SK-N-SH (cell line): ENCODE results near the gene PODXL. TPM values are rescaled to one million over a fixed set of nuclear protein-coding genes. Genes with fewer than 3 reads are reported as not detected.

Experiments used
- CTCF ChIA-PET: fragments of 300-600, 350-600 bp; formaldehyde crosslinking; extraction: SDS; loops from one replicate; lab custom pipeline; 2021; lab: Yijun Ruan, JAX
- POLR2A ChIA-PET: fragments of 350-600 bp; sonication (Branson Sonifier 250); formaldehyde crosslinking; extraction: SDS; loops from one replicate; lab custom pipeline; 2020; ENCODE audit warnings: antibody characterized with exemption, inconsistent platforms; lab: Yijun Ruan, JAX
- DNase-seq: peaks from one replicate; pipeline ENCODE4 v3.0.0; 2012
- H2AFZ ChIP-seq: fragments of 200-600 bp; sonication (generic); 2 replicates; pipeline ENCODE4 v1.8.1; 2016; ENCODE audit warnings: antibody characterized with exemption, mild to moderate bottlenecking, low read depth
- H3F3A ChIP-seq: fragments of 200-600 bp; sonication (generic); replicated peaks from 2 replicates; pipeline ENCODE3; 2016; ENCODE audit warnings: antibody characterized with exemption, mild to moderate bottlenecking; ENCODE audit not compliant: insufficient read depth
- H3K27ac ChIP-seq, 2 experiments: fragments of 200-500 bp in 1 of 2; fragments of 200-600 bp in 1 of 2; sonication (Bioruptor generic) in 1 of 2; sonication (generic), shearing (Covaris generic) in 1 of 2; 2 replicates each; pipeline versions ENCODE4 v1.5.1 to v1.6.1; 2014 to 2016; ENCODE audit warnings: low read depth in 2 of 2, inconsistent platforms in 1 of 2, low read length in 1 of 2, mild to moderate bottlenecking in 1 of 2, mixed read lengths in 1 of 2
- H3K27me3 ChIP-seq: fragments of 200-600 bp; sonication (generic), shearing (Covaris generic); 2 replicates; pipeline ENCODE4 v1.6.1; 2016; ENCODE audit warnings: mixed run types; ENCODE audit not compliant: insufficient read depth
- H3K36me3 ChIP-seq, 2 experiments: fragments of 200-500 bp in 1 of 2; fragments of 200-600 bp in 1 of 2; sonication (Bioruptor generic) in 1 of 2; sonication (generic) in 1 of 2; replicated peaks in 1 of 2; 2 replicates each; pipeline versions ENCODE3 to v1.5.1; 2014 to 2016; ENCODE audit warnings: low read length in 1 of 2, mild to moderate bottlenecking in 1 of 2; ENCODE audit not compliant: insufficient read depth in 2 of 2, control insufficient read depth in 1 of 2
- H3K4me1 ChIP-seq, 2 experiments: fragments of 200-500 bp in 1 of 2; fragments of 200-600 bp in 1 of 2; sonication (Bioruptor generic) in 1 of 2; sonication (generic), shearing (Covaris generic) in 1 of 2; 2 replicates each; pipeline versions ENCODE4 v1.5.1 to v1.6.1; 2014 to 2016; ENCODE audit warnings: low read depth in 1 of 2, low read length in 1 of 2, mixed run types in 1 of 2; ENCODE audit not compliant: insufficient read depth in 2 of 2, control insufficient read depth in 1 of 2
- H3K4me2 ChIP-seq: fragments of 200-600 bp; sonication (generic), shearing (Covaris generic); 2 replicates; pipeline ENCODE4 v1.6.1; 2017; ENCODE audit warnings: mixed run types
- H3K4me3 ChIP-seq, 2 experiments: fragments of 200-500 bp in 1 of 2; fragments of 200-600 bp in 1 of 2; sonication (Bioruptor generic) in 1 of 2; sonication (generic), shearing (Covaris generic) in 1 of 2; 2 replicates each; pipeline versions ENCODE4 v1.5.1 to v1.8.1; 2014 to 2016; ENCODE audit warnings: low read depth in 2 of 2, inconsistent platforms in 1 of 2, low read length in 1 of 2, mild to moderate bottlenecking in 1 of 2, mixed read lengths in 1 of 2, moderate library complexity in 1 of 2
- H3K79me2 ChIP-seq: fragments of 200-600 bp; sonication (generic); 2 replicates; pipeline ENCODE4 v1.8.1; 2017; ENCODE audit warnings: mild to moderate bottlenecking; ENCODE audit not compliant: insufficient read depth
- H3K9ac ChIP-seq: fragments of 200-600 bp; sonication (generic); 2 replicates; pipeline ENCODE4 v1.6.1; 2017; ENCODE audit warnings: mixed run types
- H3K9me2 ChIP-seq: fragments of 200-600 bp; sonication (generic); 2 replicates; pipeline ENCODE4 v1.6.1; 2017; ENCODE audit warnings: mixed run types
- H3K9me3 ChIP-seq: fragments of 200-600 bp; sonication (generic); 2 replicates; pipeline ENCODE4 v1.6.1; 2017; ENCODE audit warnings: mixed run types, mild to moderate bottlenecking, moderate library complexity
- H4K20me1 ChIP-seq: fragments of 200-600 bp; sonication (generic); 2 replicates; pipeline ENCODE4 v1.6.1; 2017; ENCODE audit warnings: mild to moderate bottlenecking, mixed run types; ENCODE audit not compliant: insufficient read depth
- EZH2phosphoT487 ChIP-seq: fragments of 200-600 bp; sonication (generic); IDR thresholded peaks from 2 replicates; pipeline ENCODE4 v1.6.1; 2017; ENCODE audit warnings: low read depth, mixed run types, mild to moderate bottlenecking, antibody characterized with exemption, moderate library complexity, borderline replicate concordance
- FOSL2 ChIP-seq: IDR thresholded peaks from 2 replicates; pipeline ENCODE4 v1.4.0; 2012; ENCODE audit warnings: low read depth, mild to moderate bottlenecking, moderate library complexity, borderline replicate concordance
- FOXJ3 ChIP-seq: sonication (generic); formaldehyde crosslinking; IDR thresholded peaks from 2 replicates; pipeline ENCODE4 v1.5.1; 2020; ENCODE audit warnings: mild to moderate bottlenecking, missing genetic modification reagents
- FOXM1 ChIP-seq: IDR thresholded peaks from 2 replicates; pipeline ENCODE4 v1.4.0; 2012; ENCODE audit warnings: low read depth, mild to moderate bottlenecking
- GATA2 ChIP-seq: sonication (generic); formaldehyde crosslinking; IDR thresholded peaks from 2 replicates; pipeline ENCODE4 v1.5.0; 2020; ENCODE audit warnings: mild to moderate bottlenecking, missing genetic modification reagents
- JUND ChIP-seq: IDR thresholded peaks from 2 replicates; pipeline ENCODE4 v1.4.0; 2012
- MEF2A ChIP-seq: IDR thresholded peaks from 2 replicates; pipeline ENCODE4 v1.4.0; 2012; ENCODE audit warnings: low read depth, borderline replicate concordance
- RFX5 ChIP-seq: IDR thresholded peaks from 2 replicates; pipeline ENCODE4 v1.6.1; 2012; ENCODE audit warnings: mild to moderate bottlenecking, improper control_type of control experiment, low read length
- RXRA ChIP-seq: IDR thresholded peaks from 2 replicates; pipeline ENCODE4 v1.4.0; 2012; ENCODE audit warnings: low read depth, mild to moderate bottlenecking, borderline replicate concordance
- SIN3A ChIP-seq: IDR thresholded peaks from 2 replicates; pipeline ENCODE4 v1.6.1; 2012; ENCODE audit warnings: low read depth, mild to moderate bottlenecking, low read length, moderate library complexity, borderline replicate concordance
- TEAD4 ChIP-seq: IDR thresholded peaks from 2 replicates; pipeline ENCODE4 v1.4.0; 2012; ENCODE audit warnings: mild to moderate bottlenecking, borderline replicate concordance; ENCODE audit not compliant: insufficient read depth
- WGBS: methylation state at CpG from one replicate; pipeline ENCODE4 v1.1.6; 2017; ENCODE audit warnings: low lambda C conversion rate; 5-methylcytosine and 5-hydroxymethylcytosine counted together
- polyA plus RNA-seq, 3 experiments: library from polyadenylated mRNA; depleted of rRNA; stranded (reverse); fragments of >200 nt; gene quantifications; 2 replicates each; pipeline ENCODE4 v1.2.3, GENCODE V29; 2012
- TF ChIP-seq, protein P1 (sequence below): IDR thresholded peaks from 2 replicates; pipeline ENCODE4 v1.4.0; 2012; ENCODE audit warnings: low read depth, borderline replicate concordance
- TF ChIP-seq, protein P2 (sequence below): IDR thresholded peaks from 2 replicates; pipeline ENCODE4; 2012
- TF ChIP-seq, protein P3 (sequence below): IDR thresholded peaks from 2 replicates; pipeline ENCODE4 v1.4.0; 2012; ENCODE audit warnings: low read depth, borderline replicate concordance
- TF ChIP-seq, protein P4 (sequence below): fragments of 150-350 bp; IDR thresholded peaks from 2 replicates; pipeline ENCODE4 v1.6.1; 2017; ENCODE audit warnings: antibody characterized with exemption, low read length, low read depth, borderline replicate concordance
- TF ChIP-seq, protein P5 (sequence below): IDR thresholded peaks from 2 replicates; pipeline ENCODE4 v1.4.0; 2012; ENCODE audit warnings: low read depth

The PODXL gene
- polyA plus RNA-seq, 1 of the 3 experiments (the other 2 are of a cell fraction): 76.1 TPM

DNA sequence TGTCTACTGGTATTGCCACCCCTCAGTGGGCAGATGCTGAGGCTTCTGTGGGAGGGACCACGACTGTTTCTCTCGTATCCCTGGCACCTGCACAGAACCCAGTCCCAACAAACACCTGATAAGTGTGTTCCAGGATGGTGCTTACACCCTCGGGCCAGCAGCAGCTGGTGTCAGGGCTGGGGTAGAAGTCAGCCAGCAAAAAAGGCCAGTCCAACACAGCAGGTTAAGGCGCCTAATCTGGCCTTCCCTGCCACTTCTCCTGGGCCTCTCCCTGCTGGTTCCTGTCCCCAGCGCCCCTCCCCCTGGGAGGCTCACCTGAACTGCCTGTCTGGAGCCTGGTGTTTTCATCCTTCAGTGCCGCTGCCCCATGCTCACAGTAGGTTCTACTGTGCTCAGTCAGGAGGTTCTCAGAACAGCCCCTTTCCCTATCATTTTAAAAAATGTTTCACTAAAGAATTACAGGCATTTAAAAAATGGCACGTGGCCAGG is 20.0 kb downstream of the PODXL start:
- H3K27ac ChIP-seq: no peak overlapping the region
- H3F3A ChIP-seq: peaks cover 35% of the 10 kb centered on the region
- H4K20me1 ChIP-seq: peaks cover 91% of the 10 kb centered on the region
- CTCF ChIA-PET: interaction anchor here (0.7 to 7.9 kb wide), 6 partner anchors 9 to 153 kb away, joined by 3 to 50 read pairs (median 3); no protein-coding TSS in a partner anchor
- H3K9me3 ChIP-seq: no peaks in the 10 kb centered on the region
- WGBS: 79% methylated on average over 7 of the region's 7 CpGs
- no peak overlapping the region for H3K9ac ChIP-seq
- TF ChIP-seq RXRA: no peak
- TF ChIP-seq JUND: no peak
- no peak for TF ChIP-seq EZH2phosphoT487
- TF ChIP-seq FOSL2: no peak
- TF ChIP-seq, protein P1, sequence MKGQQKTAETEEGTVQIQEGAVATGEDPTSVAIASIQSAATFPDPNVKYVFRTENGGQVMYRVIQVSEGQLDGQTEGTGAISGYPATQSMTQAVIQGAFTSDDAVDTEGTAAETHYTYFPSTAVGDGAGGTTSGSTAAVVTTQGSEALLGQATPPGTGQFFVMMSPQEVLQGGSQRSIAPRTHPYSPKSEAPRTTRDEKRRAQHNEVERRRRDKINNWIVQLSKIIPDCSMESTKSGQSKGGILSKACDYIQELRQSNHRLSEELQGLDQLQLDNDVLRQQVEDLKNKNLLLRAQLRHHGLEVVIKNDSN: no peak
- TF ChIP-seq FOXJ3 (CRISPR knock-in tag): no peak
- TF ChIP-seq, protein P2, sequence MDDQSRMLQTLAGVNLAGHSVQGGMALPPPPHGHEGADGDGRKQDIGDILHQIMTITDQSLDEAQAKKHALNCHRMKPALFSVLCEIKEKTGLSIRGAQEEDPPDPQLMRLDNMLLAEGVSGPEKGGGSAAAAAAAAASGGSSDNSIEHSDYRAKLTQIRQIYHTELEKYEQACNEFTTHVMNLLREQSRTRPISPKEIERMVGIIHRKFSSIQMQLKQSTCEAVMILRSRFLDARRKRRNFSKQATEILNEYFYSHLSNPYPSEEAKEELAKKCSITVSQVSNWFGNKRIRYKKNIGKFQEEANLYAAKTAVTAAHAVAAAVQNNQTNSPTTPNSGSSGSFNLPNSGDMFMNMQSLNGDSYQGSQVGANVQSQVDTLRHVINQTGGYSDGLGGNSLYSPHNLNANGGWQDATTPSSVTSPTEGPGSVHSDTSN: no peak
- TF ChIP-seq, protein P3, sequence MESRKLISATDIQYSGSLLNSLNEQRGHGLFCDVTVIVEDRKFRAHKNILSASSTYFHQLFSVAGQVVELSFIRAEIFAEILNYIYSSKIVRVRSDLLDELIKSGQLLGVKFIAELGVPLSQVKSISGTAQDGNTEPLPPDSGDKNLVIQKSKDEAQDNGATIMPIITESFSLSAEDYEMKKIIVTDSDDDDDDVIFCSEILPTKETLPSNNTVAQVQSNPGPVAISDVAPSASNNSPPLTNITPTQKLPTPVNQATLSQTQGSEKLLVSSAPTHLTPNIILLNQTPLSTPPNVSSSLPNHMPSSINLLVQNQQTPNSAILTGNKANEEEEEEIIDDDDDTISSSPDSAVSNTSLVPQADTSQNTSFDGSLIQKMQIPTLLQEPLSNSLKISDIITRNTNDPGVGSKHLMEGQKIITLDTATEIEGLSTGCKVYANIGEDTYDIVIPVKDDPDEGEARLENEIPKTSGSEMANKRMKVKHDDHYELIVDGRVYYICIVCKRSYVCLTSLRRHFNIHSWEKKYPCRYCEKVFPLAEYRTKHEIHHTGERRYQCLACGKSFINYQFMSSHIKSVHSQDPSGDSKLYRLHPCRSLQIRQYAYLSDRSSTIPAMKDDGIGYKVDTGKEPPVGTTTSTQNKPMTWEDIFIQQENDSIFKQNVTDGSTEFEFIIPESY: no peak
- TF ChIP-seq FOXM1: no peak
- TF ChIP-seq, protein P4, sequence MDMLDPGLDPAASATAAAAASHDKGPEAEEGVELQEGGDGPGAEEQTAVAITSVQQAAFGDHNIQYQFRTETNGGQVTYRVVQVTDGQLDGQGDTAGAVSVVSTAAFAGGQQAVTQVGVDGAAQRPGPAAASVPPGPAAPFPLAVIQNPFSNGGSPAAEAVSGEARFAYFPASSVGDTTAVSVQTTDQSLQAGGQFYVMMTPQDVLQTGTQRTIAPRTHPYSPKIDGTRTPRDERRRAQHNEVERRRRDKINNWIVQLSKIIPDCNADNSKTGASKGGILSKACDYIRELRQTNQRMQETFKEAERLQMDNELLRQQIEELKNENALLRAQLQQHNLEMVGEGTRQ: no peak
- TF ChIP-seq TEAD4: no peak
- TF ChIP-seq, protein P5, sequence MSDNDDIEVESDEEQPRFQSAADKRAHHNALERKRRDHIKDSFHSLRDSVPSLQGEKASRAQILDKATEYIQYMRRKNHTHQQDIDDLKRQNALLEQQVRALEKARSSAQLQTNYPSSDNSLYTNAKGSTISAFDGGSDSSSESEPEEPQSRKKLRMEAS: no peak
- TF ChIP-seq SIN3A: no peak
- TF ChIP-seq RFX5: no peak
- TF ChIP-seq MEF2A: no peak
- no peak for TF ChIP-seq GATA2 (CRISPR knock-in tag)
- TF ChIP-seq, all 33 proteins: peak for 0
- H2AFZ ChIP-seq: no peak overlapping the region
- no peaks in the 10 kb centered on the region for H3K9me2 ChIP-seq
- no peak overlapping the region for H3K4me3 ChIP-seq
- DNase-seq: no peak
- H3K79me2 ChIP-seq: peaks cover 100% of the 10 kb centered on the region
- no peak overlapping the region for H3K4me2 ChIP-seq
- POLR2A ChIA-PET: no interaction called here
- H3K36me3 ChIP-seq: peaks cover 0 to 19% of the 10 kb centered on the region in 2 experiments
- H3K4me1 ChIP-seq: peaks cover 27 to 38% of the 10 kb centered on the region in 2 experiments; a peak in 3 of 4 replicates
- no peaks in the 10 kb centered on the region for H3K27me3 ChIP-seq
